HG03354 (cell line): Measurements from ENCODE around the gene PMEPA1.

Experiments used
- ATAC-seq: cut with Tn5 transposase; IDR thresholded peaks from one replicate; pipeline ENCODE4 v1.9.1; 2021; ENCODE audit warnings: mild to moderate bottlenecking; ENCODE audit not compliant: unreplicated experiment, poor library complexity, severe bottlenecking

PMEPA1 gene

GRCh38 chr20:57697543-57697942 lies 12.3 kb downstream of the PMEPA1 start:
- no peak for ATAC-seq

DNA sequence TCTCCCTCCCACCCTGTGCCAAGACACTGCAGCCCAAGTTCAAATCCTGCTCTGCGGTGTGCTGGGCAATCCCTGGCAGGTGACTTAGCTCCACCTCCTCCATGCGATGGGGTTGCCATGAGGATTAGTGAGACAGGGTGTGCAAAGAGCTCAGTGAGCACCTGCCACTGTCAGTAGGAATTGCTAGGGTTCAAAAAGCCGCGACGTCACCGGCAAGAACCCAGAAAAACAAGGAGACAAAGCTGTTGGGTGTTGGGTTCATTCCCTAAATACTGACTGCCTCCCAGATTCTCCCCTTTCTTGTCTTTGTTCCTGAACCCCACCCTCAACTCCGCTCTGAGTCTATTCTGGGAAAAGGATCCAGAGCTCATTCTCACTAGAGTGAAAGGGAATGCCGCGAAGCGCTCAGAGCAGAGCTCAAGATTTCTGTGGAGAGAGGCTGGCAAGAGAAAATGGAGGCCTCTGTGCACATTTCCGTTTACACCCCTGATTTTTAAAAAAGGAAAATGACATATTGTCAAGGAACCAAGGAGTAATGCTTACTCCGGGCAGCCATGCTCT lies 13.3 kb downstream of the PMEPA1 start:
- no peak for ATAC-seq

GRCh38 chr20:57695940-57696339 lies 13.9 kb downstream of the PMEPA1 start:
- no peak for ATAC-seq

- no peak for ATAC-seq
These were observed 14.8 kb downstream of the PMEPA1 start for GRCh38 chr20:57695012-57695411.

- no peak for ATAC-seq
These were observed 15.3 kb downstream of the PMEPA1 start for GRCh38 chr20:57694481-57694880.

DNA sequence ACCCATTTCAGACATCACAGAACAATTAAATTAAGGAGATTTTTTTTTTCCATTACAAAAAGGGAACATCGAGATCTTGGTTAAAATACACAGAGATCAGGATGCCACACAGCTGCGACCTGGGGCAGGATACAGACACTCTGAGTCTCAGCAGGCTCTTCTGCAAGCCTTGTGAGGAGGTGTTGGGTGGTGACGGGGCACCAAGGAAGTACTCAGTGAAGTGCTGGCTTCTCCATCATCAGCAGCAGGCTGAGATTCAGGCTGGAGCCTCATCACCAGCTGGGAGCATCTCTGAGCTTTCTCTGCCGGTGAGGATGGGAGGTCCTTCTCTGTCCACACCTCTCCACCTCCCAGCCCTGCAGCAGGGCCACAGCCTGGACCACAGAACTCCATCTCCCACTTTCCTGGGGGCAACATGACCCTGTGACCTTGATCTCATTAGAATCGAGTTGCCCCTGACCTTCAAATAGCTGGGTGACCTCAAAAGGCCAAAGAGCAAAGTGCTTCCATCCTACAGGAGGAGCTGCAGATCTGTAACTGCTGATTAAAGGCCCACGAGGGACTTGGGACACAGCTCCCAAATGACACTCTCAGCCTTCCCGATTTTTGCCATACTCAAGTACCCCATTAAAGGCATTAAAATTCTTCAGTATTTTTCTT lies 16.0 kb downstream of the PMEPA1 start:
- ATAC-seq = no peak

GRCh38 chr20:57693002-57693582 lies 16.7 kb downstream of the PMEPA1 start:
- ATAC-seq = no peak

GRCh38 chr20:57692393-57692792 lies 17.4 kb downstream of the PMEPA1 start:
- ATAC-seq = no peak

- no peak for ATAC-seq
These were observed 18.1 kb downstream of the PMEPA1 start for GRCh38 chr20:57691699-57692098.

DNA sequence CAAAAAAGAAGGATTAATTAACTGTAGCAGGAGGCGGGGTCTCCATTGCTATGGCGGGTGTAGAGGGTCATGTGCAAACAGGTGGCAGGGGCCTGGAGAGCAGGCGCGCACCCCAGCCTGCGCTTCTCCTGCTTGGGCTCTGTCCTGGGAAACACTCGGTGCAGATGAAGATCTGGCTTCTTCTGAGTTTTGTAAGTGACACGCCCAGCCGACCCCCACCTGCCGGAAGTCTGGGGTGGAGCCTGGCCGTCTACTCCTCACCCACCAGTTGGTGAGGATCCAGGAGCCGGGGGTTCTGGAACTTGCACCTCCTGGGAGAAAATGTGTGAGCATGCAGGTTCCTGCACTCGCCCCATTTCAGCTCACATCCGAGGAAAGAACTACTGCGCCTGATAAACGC lies 19.3 kb downstream of the PMEPA1 start:
- no peak for ATAC-seq

GRCh38 chr20:57689745-57690481 lies 19.9 kb downstream of the PMEPA1 start:
- no peak for ATAC-seq

DNA sequence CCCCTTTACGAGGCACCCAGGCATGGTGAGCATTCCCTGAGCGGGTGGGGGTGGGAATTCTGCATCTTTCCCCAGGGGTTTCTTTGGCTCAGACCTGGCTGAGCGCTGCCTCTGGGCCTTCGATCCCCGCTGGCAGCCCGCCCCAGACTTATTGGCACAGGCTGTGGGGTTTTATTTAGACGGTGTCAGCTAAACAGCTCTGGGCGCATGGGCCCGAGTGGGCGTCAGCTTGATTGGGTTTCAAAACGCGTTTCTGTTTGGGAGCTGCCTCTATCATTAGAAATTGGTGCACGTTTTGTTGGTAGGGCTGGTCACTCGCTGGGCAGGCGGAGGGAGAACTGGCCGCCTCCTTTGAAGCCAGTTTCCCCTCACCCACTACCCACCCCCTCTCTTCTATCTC lies 21.0 kb downstream of the PMEPA1 start:
- ATAC-seq = no peak

DNA sequence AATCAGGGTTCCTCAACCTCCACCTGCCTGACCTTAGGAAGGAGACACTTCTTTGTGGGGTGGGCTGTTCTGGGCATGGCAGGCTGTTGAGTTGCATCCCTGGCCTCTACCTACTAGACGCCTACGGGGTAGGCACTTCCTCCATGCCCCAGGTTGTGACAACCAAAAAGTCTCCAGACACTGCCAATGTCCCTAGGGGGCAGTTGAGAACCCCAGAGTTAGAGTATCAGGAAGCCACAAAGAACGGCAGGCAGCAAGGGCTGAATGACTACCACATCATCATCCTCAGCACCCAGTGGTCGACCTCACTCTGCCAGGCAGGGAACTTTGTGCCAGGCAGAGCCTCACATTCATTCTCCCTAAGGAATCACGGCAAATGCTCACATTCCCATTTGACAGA lies 21.5 kb downstream of the PMEPA1 start:
- no peak for ATAC-seq

GRCh38 chr20:57686931-57687652 lies 22.7 kb downstream of the PMEPA1 start:
- no peak for ATAC-seq

DNA sequence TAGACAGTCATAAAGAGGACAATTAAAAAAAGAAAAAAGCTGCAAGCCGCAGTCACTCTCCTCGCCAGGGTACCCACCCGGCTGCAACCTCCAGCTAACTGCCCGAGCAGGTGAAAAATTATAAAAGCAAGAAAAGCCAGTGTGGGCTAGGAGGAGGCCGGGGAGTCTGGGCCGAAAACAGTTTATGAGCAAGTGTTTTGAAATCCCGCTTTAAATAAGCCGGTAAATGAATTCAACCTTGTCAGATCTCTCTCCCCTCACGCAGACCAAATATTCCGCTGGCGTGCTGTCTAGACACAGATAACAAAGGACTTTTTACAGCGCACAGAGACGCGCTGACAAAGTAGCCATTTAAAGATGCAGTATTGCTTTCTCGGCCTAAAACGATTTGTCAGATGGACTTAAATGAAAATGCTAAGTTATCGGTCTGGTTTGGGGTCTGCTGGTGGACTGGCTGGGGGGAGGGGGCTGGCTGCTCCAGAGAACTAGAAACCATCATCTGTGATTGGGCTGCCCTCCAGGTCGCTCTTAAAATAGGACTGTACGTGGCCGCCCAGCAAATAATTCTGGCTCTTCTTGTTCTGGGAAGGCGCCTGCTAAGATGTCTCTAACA lies 24.6 kb downstream of the PMEPA1 start:
- no peak for ATAC-seq

- ATAC-seq = no peak
These were observed 25.0 kb downstream of the PMEPA1 start for GRCh38 chr20:57684808-57685140.

GRCh38 chr20:57683881-57684807 lies 25.7 kb downstream of the PMEPA1 start:
- no peak for ATAC-seq

DNA sequence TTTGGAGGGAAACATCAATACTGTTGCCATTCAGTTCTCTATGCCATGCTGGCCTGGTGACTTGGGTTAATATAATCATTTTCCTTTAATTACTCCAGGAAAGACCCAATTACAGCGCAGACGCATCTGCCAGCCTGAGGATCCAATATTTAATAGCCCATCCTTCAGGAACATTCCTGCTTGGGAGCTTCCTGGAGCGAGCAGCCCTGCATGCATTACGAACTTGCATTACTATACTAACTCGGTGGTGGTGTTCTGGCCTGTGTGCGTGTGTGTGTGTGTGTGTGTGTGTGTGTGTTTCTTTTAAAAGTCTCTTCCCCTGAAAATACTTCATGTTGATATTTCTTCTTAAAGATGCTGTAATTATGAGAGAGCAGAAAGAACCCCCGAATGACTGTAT lies 26.5 kb downstream of the PMEPA1 start:
- ATAC-seq = no peak
